HAP-1 (cell line): ENCODE data around the gene CCDC80.

Source experiments
- DNase-seq, 2 experiments: peaks; one replicate each; pipeline ENCODE4 v3.0.0-alpha.2; 2016 to 2020; ENCODE audit warnings: low spot score in 2 of 2
- H3K27me3 ChIP-seq: fragments of 250-450 bp; sonication (Bioruptor Pico); 2 replicates; pipeline ENCODE4 v1.5.1; 2020; ENCODE audit warnings: low read depth, mild to moderate bottlenecking, moderate library complexity
- H3K36me3 ChIP-seq: fragments of 250-450 bp; sonication (Bioruptor Pico); replicated peaks from 2 replicates; pipeline ENCODE4 v1.5.1; 2020; ENCODE audit warnings: mild to moderate bottlenecking
- H3K4me1 ChIP-seq: fragments of 250-450 bp; sonication (Bioruptor Pico); 2 replicates; pipeline ENCODE4 v1.5.1; 2020; ENCODE audit warnings: mild to moderate bottlenecking
- H3K4me3 ChIP-seq: fragments of 250-450 bp; sonication (Bioruptor Pico); 2 replicates; pipeline ENCODE4 v1.5.1; 2020; ENCODE audit warnings: mild to moderate bottlenecking, moderate library complexity
- H3K9me3 ChIP-seq: fragments of 250-450 bp; sonication (Bioruptor Pico); 2 replicates; pipeline ENCODE4 v1.5.1; 2020; ENCODE audit warnings: mild to moderate bottlenecking, moderate library complexity
- in situ Hi-C: fragments of 300-500 bp; cut with MboI; formaldehyde crosslinking; loops from 3 replicates; pipeline ENCODE4 v1.14.3; 2020; ENCODE audit warnings: low sequenced_read_pairs, inconsistent platforms, mixed read lengths

Gene CCDC80

DNA sequence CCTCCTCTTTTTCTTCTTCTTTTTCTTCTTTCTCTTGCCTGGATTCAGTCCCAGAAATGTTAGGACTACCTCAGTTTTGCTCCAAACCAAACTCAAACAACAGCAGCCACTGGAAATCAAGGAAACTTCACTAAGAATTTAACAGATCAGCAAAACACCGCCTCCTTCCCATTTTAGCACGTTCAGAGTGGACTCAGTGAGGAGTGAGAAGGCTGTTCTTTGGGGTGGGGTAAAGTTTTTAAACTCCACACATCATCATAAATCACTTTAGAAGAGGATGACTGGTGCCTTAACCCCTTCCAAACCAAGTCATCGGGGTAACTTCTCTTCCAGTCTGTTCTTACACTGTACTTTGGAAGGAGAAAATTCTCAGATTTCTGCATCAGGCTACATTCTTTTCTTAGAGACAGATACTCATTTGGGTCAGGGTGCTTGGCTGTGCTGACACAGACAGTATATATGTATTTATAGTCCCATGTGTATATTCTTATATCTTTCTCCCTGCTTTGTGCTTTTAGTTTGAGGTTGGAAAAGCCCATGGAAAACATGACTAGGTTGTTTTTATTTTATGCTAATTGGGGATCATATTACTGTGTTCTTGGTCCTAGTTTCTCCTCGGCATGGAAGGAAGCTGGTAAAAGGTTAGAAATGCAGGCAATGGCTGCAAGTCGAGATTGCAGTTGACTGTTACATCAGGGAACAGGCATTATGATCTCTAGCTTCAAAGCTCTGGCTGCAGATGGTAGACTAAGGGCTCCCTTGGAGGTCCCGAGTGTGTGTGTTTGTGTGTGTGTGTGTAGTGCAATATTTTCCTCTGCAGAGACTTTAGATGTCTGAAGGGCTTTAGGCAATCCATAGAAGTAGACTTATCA lies at the start of gene CCDC80:
Gene CCDC80, minus strand, starts transcription at position 214 of the 872 bp plus-strand sequence. CDS start 1,238 bp downstream, outside the sequence.
- Histone ChIP-seq H3K36me3 (no peaks in the 10 kb centered on the region), H3K27me3 (no peaks in the 10 kb centered on the region), H3K4me3 (peak within 1 kb of the TSS; percentile 17), H3K9me3 (no peaks in the 10 kb centered on the region), H3K4me1 (peaks cover 26% of the 10 kb centered on the region)
- in situ Hi-C loops, result loop anchor here (10.0 to 25.0 kb wide), 2 partner anchors 344 to 646 kb away; no protein-coding TSS in a partner anchor
- DNase-seq, result peak; percentile 57 to 75

DNA sequence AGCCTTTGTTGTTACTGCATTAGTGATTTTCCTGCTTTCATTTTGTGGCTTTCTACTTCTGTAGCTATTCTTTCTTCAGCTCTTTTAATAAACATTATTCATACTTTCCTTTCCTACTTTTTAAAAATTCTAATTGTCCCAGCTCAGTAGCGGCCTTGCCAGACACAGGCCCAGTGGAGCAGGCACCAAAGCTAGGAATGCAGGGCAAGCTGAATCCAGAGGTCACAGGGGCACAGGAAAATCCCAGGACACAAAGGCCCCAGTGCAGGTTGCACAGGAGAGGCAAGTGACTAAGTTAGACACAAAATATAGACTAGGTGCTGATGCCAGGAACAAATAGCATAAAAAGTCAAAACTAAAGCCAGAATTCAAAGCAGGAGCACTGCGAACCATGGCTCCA lies 49.0 kb upstream of the CCDC80 start:
- in situ Hi-C loops, result no loop called here
- no peaks in the 10 kb centered on the region; the same call in 1 of the 2 replicates for H3K9me3 ChIP-seq
- H3K36me3 ChIP-seq, result no peaks in the 10 kb centered on the region
- no peaks in the 10 kb centered on the region for H3K27me3 ChIP-seq
- DNase-seq, result no peak
- peaks cover 45% of the 10 kb centered on the region for H3K4me1 ChIP-seq
- H3K4me3 ChIP-seq, result no peak overlapping the region

DNA sequence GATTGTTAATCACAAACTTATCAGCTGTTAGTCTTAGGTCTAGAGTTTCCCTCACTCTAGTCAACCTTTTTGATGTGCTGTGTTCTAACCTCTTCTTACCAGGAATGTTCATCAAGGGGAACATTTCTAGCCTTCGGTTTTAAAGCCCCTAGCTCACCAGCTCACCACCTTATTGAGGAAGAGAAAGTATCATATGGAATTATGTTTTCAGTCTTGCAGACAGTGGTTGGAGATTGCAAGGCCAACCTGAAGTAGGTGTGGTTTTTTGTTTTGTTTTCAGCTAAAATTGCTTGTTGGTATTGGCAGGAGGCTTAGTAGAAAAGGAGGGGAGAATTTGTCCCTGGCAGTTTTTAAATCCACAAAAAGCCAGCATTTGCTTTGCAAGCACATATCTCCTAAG lies 48.4 kb upstream of the CCDC80 start:
- no peak overlapping the region for H3K4me3 ChIP-seq
- no peaks in the 10 kb centered on the region for H3K36me3 ChIP-seq
- in situ Hi-C loops, result no loop called here
- no peaks in the 10 kb centered on the region for H3K27me3 ChIP-seq
- no peaks in the 10 kb centered on the region; the same call in 1 of the 2 replicates for H3K9me3 ChIP-seq
- DNase-seq, result no peak
- H3K4me1 ChIP-seq, result peaks cover 45% of the 10 kb centered on the region

GRCh38 chr3:112688819-112689218 lies 47.9 kb upstream of the CCDC80 start:
- no peaks in the 10 kb centered on the region; the same call in 1 of the 2 replicates for H3K9me3 ChIP-seq
- H3K36me3 ChIP-seq, result no peaks in the 10 kb centered on the region

DNA sequence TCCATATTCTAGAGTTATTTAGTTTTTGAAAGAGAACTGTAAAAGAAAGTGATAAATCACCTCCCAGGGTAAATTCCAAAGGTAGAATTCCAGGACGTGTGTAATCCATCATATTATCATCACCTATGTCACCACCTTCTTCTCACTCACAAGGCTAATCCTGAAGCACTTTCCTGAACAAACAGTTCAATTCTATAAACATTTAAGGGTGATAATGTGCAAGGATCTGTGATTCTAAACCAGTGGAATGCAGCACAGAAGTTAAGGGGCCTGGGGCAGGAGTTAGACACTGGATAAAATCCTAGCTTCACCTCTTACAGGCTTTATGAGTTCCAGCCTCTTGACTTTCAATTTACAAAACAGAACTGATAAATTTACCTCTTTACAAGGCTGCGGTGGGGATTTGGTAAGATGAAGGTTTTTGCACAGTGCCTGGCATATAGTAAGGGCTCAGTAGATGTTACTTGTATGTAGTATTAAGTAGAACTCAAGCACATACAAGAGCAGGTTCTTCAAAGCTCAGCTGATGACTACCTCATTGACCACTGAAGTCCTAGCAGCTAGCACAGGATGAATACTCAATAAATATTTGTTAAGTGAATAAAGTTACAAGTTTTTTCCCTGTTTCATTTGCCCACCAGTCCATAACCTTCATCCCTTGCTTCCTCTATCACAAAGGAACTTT lies 47.3 kb upstream of the CCDC80 start:
- Histone ChIP-seq H3K4me3 (no peak overlapping the region), H3K4me1 (peaks cover 45% of the 10 kb centered on the region), H3K9me3 (no peaks in the 10 kb centered on the region), H3K36me3 (no peaks in the 10 kb centered on the region), H3K27me3 (no peaks in the 10 kb centered on the region)
- in situ Hi-C loops, result no loop called here
- peak; percentile 48 to 83 for DNase-seq

More at GRCh38 chr3:112688819-112689218, 47.9 kb upstream of the CCDC80 start:
- Histone ChIP-seq H3K27me3 (no peaks in the 10 kb centered on the region), H3K4me3 (no peak overlapping the region), H3K4me1 (peaks cover 45% of the 10 kb centered on the region)
- no peak for DNase-seq
- in situ Hi-C loops, result no loop called here

GRCh38 chr3:112687616-112688015 lies 46.7 kb upstream of the CCDC80 start:
- peak in 1 of 2 experiments; percentile 28 for DNase-seq
- Histone ChIP-seq H3K27me3 (no peaks in the 10 kb centered on the region), H3K9me3 (no peaks in the 10 kb centered on the region), H3K4me3 (no peak overlapping the region), H3K36me3 (no peaks in the 10 kb centered on the region), H3K4me1 (peaks cover 45% of the 10 kb centered on the region)
- in situ Hi-C loops, result no loop called here

DNA sequence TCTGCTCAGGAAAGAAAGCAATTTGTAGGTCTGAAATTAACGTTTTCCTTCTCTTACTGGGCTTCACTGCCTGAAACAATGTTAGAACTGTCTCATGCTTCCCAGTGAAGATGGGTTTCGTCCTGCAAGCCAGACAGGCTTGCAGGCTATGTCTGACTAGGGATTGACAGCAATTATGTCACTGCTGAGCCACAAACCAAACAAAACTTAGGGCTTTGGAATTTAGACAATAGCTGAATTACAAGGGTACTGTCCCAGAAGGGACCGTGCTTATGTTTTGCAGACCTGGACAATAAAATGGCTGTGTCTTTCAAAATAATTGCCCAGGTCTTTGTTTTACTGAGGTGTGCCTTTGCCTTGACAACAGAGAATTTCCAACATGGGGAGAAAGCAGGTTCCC lies 46.3 kb upstream of the CCDC80 start:
- Histone ChIP-seq H3K27me3 (no peaks in the 10 kb centered on the region), H3K9me3 (no peaks in the 10 kb centered on the region), H3K4me1 (peaks cover 45% of the 10 kb centered on the region), H3K4me3 (no peak overlapping the region), H3K36me3 (no peaks in the 10 kb centered on the region)
- DNase-seq, result peak; percentile 41 to 61
- in situ Hi-C loops, result no loop called here

GRCh38 chr3:112685956-112686799 lies 45.2 kb upstream of the CCDC80 start:
- Histone ChIP-seq H3K27me3 (no peaks in the 10 kb centered on the region), H3K4me3 (no peak overlapping the region), H3K36me3 (no peaks in the 10 kb centered on the region), H3K4me1 (peaks cover 50% of the 10 kb centered on the region), H3K9me3 (no peaks in the 10 kb centered on the region)
- peak; percentile 23 to 79 for DNase-seq
- in situ Hi-C loops, result no loop called here

GRCh38 chr3:112685420-112685819 lies 44.5 kb upstream of the CCDC80 start:
- H3K36me3 ChIP-seq, result no peaks in the 10 kb centered on the region
- in situ Hi-C loops, result no loop called here
- H3K4me1 ChIP-seq, result peaks cover 50% of the 10 kb centered on the region
- H3K27me3 ChIP-seq, result no peaks in the 10 kb centered on the region
- no peak overlapping the region for H3K4me3 ChIP-seq
- H3K9me3 ChIP-seq, result no peaks in the 10 kb centered on the region
- DNase-seq, result peak in 1 of 2 experiments; percentile 28

- Histone ChIP-seq H3K9me3 (no peaks in the 10 kb centered on the region), H3K4me3 (no peak overlapping the region), H3K36me3 (no peaks in the 10 kb centered on the region), H3K4me1 (peaks cover 28% of the 10 kb centered on the region), H3K27me3 (no peaks in the 10 kb centered on the region)
- in situ Hi-C loops, result no loop called here
- no peak for DNase-seq
Measured at GRCh38 chr3:112682361-112682760, 41.4 kb upstream of the CCDC80 start.

GRCh38 chr3:112681822-112682325 lies 40.9 kb upstream of the CCDC80 start:
- Histone ChIP-seq H3K4me1 (peaks cover 24% of the 10 kb centered on the region), H3K9me3 (no peaks in the 10 kb centered on the region), H3K27me3 (no peaks in the 10 kb centered on the region), H3K36me3 (no peaks in the 10 kb centered on the region), H3K4me3 (no peak overlapping the region)
- in situ Hi-C loops, result no loop called here
- DNase-seq, result no peak

DNA sequence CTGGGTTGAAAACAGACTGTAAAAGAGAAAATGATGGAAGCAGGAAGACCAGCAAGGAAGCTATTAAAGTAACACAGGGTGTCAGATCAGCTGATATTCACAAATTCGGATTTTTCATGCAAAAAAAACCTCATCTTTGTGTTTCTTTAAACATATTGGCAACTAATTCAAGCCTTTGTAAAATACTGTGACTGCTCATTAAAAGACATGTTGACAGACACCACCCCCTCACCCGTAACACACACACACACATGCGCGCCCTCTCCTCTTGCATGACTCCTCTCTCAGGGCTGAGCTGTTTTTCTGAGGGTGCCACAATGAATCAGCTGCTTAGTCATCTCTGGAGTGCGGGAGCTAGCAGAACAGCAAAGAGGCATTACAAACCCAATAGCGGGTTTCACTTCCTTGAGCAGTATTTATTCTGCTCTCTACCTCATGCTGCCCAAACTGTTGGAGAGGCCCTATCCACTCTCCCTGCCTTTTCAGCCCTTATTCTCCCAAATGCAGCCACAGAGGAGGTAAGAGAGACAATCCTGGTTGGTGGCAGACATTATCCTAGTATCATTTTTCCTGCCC lies 35.8 kb upstream of the CCDC80 start:
- no peaks in the 10 kb centered on the region for H3K36me3 ChIP-seq
- H3K4me3 ChIP-seq, result no peak overlapping the region
- H3K4me1 ChIP-seq, result peaks cover 16% of the 10 kb centered on the region
- H3K9me3 ChIP-seq, result no peaks in the 10 kb centered on the region
- H3K27me3 ChIP-seq, result no peaks in the 10 kb centered on the region
- DNase-seq, result peak in 1 of 2 experiments; percentile 24
- in situ Hi-C loops, result no loop called here

DNA sequence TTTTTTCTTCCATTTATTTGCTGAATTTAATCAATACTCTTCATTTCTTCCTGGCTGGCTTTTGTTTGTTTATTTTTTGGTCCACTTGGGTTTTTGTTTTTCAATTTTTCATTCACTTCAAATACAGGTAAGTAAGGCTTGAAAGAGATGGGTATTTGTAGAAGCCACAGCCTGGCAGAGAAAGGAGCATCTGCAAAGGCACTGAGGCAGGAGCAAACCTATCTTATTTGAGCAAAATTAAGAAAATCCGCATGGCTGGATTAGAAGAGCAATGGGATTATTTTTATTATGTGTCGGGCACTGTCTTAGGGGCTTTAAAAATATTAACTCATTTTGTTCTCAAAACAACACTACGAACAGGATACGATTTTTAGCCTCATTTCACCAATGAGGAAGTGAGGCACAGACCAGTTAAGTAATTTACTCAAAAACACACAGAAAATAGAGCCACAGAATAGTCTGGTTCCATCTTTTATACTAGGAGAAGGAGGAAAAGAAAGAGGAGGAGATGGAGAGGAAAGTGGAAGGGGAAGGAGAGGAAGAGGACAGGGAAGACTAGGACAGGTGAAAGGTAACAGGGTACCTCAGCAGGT lies 35.1 kb upstream of the CCDC80 start:
- no peaks in the 10 kb centered on the region for H3K27me3 ChIP-seq
- no peak for DNase-seq
- H3K9me3 ChIP-seq, result no peaks in the 10 kb centered on the region
- in situ Hi-C loops, result no loop called here
- peaks cover 17% of the 10 kb centered on the region for H3K4me1 ChIP-seq
- no peak overlapping the region for H3K4me3 ChIP-seq
- H3K36me3 ChIP-seq, result no peaks in the 10 kb centered on the region
